Measurements from ENCODE around the gene MRPS5.

The MRPS5 gene

DNA sequence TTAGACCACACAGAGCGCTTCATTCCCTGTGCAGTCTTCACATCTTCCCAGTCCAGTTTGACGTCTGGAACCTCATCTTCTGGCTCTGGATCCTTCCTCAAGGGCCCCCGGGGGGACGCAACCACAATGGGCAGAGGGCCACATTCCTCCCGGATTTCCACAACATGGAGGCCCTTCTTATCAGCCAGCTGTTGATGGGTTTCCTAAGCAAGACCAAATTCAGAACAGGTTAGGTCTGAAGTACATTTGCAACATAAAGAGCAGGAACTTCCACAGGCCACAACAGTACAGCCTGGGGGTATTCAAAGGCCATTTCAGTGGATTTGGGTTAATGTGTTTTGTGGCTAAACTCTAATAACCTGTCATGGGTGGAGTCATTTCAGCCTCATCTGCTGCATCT lies 34.2 kb downstream of the MRPS5 start:
- no peak for DNase-seq

DNA sequence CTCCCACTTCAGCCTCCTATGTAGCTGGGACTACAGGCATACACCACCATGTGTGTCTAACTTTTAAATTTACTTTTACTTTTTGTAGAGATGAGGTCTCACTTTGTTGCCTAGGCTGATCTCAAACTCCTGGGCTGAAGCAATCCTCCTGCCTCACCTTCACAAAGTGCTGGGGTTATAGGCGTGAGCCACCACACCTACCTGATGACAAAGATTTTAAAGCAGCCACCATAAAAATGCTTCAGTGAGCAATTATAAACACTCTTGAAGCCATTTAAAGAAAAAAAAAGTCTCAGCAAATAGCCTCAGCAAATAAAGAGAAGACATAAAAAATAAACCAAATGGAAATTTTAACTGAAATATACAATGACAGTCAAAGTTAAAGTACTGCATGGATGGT lies 35.6 kb downstream of the MRPS5 start:
- no peak for DNase-seq

- DNase-seq: no peak
Observed at GRCh38 chr2:95082477-95082876, 39.1 kb downstream of the MRPS5 start.

- no peak for DNase-seq
Observed at GRCh38 chr2:95079199-95079683, 42.4 kb downstream of the MRPS5 start.

DNA sequence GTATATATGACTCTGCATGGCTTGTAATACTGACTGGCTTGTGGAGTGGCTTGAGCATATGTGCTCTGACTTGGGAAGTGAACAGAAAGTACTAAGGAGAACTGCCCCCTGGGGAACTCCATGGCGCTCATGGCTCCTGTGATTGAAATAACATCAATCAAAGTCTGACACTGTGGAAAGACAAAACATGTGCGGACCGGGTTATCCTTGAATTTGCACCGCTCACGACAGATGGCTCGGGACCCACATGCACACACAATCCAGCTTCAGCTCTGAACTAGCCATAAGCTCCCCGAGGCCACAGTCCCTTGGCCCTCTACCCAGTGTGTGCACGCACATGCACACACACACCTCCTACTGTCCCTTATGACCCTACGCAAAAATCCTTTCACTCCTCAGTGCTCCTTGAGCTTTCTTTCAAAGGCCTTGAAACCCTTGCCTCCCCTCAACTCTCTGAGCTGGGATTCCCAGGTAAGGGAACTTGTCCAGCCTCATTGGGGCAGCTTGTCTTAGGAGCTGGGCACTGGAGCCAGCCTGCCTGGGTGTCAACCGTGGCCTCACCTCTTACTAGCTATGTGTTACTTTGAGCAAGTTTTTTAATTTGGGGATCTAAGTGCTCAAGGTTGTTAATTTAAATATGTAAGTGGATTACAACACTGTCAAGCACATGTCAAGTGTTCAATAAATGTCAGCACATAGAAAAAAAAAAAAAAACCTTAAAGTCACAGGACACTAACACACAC lies 43.6 kb downstream of the MRPS5 start:
- no peak for DNase-seq

DNA sequence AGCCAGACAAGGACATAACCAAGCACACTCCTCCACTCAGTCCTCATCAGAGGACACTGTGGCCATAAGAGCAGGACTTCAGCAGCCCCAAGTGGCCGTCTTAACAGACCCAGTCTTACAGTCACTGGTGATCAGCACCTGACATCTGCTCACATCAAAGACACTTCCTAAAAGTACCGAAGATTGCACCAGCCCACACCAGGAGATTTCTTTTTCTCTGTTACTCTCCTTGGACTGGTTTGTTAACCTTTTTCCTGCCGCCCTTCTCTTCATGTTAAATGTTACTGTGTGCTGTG lies 44.1 kb downstream of the MRPS5 start:
- DNase-seq: no peak

- peak; percentile 85 to 92 for DNase-seq
Observed at GRCh38 chr2:95076705-95077529, 44.7 kb downstream of the MRPS5 start.

DNA sequence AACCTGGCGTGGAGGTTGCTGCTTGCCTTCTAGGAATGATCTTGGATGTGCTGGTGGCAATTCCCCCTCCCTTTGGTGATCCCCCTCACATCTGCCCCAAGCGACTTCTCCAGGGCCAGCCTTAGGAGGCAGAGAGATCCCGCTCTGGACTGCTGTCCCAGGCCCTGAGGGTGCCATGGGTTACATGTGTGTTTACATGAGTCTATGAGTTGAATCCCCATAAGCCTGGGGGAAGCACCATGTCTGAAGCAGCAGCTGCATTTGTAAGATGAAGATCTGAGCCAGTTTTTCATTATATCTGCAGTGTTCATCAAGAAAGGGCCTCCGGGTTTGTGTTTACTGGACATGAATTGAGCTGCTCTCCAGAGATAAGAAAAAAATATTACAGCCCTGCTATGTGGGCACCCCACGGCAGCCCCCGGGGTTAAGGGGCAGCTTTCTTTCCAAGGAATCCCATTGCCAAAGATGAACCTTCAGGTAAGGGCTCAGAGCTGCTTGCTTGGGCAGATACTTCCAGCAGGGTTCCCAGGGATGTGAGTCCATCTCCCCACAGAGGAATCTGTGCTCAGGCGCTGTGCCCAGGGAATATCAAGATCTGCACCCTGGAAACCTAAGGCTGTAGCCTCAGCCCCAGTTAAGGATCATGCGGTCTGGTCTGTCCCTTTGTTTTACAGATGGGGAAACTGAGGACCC lies 46.0 kb downstream of the MRPS5 start:
- DNase-seq: no peak

DNA sequence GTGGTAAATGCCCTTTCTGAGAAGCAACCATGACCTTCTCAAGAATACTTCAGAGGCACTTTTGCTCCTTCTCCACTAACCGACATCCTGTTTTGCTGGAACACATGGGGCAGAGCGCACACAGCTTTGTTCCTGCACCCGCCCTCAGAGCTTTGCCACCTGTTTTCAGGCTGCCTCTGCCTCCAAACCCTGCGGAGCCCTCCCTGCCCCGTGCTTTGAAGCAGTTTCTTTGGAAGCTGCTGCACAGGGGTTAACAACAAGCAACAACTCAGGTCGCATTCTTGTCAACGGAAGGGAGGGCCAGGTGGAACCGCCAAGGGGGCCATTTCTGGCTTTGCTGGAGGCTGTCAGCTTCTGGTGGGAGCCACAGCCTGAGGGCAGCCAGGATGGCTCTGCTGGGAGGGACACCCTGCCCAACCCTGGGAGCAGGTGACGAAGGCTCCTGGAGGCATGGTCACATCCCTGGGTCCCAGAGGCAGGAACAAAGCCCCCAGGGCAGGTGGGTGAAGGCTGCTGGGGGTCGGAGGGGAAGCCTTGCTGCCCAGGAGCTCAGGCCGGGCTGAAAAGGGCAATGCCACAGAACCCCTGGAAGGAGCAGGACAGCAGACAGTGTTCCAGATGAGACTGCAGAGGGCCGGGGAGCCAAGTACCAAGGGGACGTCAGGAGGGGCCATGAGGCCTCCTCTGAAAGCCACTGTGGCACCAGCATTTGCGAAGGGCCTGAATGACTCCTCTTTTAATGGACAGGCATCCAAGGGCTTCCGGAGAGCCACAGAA lies 46.8 kb downstream of the MRPS5 start:
- DNase-seq: peak; percentile 72 to 80

GRCh38 chr2:95073856-95074662 lies 47.5 kb downstream of the MRPS5 start:
- DNase-seq: no peak

DNA sequence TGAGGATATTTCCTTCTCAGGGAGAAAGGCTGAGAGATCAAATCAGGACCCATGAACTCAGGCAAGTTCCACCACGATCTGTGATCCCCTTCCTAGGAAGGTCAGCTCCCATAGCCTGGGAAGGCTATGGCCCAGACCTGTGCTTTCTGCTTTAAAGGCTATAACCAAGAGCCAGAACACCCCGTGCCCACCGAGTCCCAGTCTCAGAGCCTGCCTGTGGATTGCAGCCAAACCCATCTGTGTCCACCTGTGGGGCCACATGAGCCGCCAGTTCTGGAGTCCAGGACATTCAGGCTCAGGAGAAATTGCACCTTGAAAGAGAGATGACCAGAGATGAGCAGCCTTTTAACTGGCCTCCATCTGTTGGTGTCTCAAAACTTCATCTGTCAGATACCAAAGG lies 49.2 kb downstream of the MRPS5 start:
- no peak for DNase-seq

- DNase-seq: no peak
Observed at GRCh38 chr2:95071856-95072255, 49.8 kb downstream of the MRPS5 start.

DNA sequence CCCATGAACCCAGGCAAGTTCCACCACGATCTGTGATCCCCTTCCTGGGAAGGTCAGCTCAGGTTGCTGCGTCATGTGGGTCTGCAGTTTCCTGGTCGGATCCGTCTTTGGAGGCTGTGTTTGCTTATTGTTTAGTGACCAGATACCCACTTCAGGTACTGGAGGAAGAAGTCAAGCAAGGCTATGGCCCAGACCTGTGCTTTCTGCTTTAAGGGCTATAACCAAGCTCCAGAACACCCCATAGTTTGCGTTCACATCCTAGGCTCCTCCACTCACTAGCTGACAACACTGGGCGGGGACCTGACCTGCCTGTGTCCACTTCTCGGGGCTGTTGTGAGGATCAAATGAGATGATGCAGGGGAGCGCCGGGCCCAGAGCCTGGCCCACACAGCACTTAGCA lies 52.1 kb downstream of the MRPS5 start:
- DNase-seq: no peak

GRCh38 chr2:95068256-95068655 lies 53.4 kb downstream of the MRPS5 start:
- DNase-seq: no peak

DNA sequence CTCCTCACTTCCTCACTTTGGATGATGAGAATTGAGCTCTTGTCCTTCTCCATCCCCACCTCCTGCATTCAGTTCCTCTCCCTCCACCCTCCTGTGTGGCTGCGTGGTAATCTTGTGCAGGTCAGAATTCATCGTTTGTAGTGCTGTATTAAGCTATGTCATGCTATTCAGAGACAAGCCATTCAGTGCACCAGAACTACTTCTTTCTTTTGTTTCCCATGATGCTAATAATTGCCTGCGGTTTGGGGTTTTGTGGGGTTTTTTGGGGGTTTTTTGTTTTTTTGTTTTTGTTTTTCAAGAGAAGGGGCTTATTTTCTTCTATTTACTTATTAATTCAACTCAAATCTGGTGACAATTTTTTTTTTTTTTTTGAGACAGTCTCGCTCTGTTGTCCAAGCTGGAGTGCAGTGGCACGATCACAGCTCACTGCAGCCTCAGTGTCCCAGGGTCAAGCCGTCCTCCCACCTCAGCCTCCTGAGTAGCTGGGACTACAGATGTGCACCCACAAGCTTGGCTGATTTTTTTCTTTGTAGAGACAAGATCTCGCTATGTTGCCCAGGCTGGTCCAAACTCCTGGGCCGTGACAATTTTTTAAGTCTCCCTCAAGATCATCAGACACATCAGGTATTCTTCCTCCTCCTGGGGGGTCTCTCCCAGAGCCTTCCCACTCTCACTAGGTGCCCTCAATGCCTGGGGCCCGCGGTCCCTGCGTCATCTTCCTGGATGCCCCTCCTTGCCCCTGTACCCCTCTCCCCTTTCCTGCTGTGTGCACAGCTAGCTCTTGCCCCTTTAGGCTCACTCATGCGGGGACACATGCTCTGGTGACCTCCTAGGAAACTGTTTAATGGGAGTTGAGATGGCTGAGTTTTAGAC lies 58.3 kb downstream of the MRPS5 start:
- no peak for DNase-seq

DNA sequence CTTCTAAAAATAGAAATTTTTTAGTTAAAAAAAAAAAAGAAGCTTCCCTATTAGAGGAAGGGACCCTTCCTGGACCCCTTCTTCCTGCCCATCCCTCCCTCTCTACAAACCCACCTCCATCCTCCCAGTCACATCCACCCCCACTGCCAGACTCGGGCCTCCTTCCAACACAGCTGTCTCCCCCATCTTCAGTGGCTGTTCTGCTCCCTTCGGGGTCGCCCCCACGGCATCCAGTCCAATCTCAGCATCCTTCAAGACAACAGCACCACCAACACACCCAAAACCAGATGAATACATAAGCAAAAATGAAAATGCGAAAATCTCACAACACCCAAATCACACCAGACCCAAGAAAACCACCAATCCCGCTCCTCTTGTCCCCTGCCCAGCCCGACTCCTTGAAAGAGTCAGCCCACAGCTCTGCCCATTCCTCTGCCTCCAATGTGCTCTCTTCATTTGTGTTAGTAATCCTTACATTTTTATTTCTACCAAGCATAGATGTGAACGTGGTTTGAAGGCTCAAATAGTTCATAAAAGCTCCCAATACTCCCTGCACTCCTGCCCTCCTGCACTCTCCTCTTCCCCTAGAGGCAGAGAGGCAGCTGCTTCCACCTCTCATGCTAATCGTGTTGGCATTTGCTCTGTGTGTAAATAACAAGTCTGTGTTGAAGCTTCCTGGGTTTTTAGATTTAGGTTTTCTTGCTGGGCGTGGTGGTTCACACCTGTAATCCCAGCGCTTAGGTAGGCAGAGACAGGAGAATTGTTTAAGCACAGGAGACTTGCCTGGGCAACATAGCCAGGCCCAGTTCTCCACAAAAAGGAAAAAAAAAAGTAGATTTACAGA lies 59.1 kb downstream of the MRPS5 start:
- DNase-seq: no peak

- no peak for DNase-seq
Observed at GRCh38 chr2:95061601-95062183, 59.9 kb downstream of the MRPS5 start.

DNA sequence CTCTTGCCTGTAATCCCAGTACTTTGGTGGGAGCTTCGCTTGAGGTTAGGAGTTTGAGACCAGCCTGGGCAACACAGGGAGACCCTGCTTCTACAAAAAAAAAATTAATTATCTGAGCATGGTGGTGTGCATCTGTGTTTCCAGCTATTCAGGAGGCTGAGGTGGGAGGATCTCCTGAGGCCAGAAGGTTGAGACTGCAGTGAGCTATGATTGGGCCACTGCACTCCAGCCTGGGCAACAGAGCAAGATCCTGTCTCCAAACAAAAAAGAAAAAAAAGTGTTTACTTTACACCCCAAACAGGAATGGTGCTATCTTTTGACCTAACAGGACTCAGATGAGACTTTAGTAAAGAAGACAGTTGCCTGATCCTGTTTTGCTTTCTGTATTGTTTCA lies 60.5 kb downstream of the MRPS5 start:
- no peak for DNase-seq

DNA sequence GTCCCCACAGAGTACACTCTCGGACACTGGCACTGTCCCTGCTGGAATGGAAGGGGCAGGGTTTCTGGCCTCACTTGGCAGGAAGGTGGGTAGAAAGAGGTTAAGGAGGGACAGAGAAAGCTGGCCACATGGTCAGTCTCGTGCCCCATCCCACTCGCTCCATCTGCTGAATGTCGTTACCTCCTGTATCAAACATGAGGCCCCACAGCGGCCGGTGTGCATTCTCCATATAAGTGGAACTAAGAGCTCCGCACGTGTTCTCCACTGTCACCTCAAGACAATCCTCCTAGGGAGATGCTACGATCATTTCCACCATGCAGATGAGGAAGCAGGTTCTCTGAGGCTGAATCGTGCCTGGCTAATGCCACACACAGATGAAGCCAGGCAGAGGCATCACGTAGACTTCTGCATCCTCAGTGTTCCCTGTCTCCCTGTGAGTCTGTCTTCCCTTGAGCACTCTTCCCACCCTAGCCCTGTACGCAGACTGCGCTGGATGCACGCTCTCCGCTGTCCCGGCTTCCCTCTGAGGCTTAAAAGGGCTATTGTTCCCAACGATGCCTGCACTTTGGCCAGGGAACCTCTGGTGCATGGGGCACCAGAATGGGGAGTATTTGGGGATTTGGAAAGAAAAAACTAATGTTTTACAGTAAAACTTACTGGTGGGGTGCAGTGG lies 61.0 kb downstream of the MRPS5 start:
- DNase-seq: no peak
